GM18517 (cell line): ENCODE measurements around the gene ANO4.

Experiments used
- ATAC-seq: cut with Tn5 transposase; IDR thresholded peaks from one replicate; pipeline ENCODE4 v1.9.1; 2021; ENCODE audit warnings: mild to moderate bottlenecking, moderate library complexity; ENCODE audit not compliant: unreplicated experiment

ANO4 gene

DNA sequence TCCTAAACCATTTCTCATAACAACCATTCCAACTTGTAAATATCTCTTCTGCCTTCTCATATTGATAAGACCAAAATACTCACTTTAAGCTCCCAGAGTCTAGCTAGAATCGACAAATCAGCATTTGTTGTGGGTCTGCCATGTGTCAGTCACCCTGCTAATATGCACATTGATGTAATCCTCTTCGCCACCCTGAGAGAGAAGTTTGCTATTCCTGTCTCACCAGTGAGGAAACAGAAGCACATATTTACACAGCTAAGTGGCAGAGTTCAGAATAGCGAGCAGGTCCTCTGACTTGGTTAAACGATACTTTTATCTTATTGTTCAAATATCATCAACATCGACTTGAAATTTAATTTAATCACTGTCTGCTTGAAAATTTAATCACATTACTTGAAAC, 142.1 kb downstream of the ANO4 start:
- no peak for ATAC-seq

- ATAC-seq = no peak
Observed at GRCh38 chr12:100940503-100940902, 145.9 kb downstream of the ANO4 start.

GRCh38 chr12:100942984-100943749, 148.6 kb downstream of the ANO4 start:
- ATAC-seq = no peak

DNA sequence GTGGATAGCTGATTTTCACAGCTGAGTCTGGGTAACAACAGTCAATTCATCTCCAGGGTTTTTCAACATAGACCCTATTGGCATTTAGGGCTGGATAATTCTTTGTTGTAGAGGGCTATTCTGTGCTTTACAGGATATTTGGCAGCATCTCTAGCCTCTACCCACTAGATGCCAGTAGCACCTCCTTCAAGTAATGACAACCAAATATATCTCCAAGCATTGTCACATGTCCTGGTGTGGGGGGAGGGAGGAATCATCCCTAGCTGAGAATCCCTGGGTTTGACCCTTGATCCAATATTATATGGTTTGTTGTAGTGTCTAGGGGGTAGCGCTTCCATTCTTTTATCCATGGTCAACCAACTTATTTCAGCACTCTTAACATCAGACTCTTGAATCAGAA, 157.2 kb downstream of the ANO4 start:
- no peak for ATAC-seq

DNA sequence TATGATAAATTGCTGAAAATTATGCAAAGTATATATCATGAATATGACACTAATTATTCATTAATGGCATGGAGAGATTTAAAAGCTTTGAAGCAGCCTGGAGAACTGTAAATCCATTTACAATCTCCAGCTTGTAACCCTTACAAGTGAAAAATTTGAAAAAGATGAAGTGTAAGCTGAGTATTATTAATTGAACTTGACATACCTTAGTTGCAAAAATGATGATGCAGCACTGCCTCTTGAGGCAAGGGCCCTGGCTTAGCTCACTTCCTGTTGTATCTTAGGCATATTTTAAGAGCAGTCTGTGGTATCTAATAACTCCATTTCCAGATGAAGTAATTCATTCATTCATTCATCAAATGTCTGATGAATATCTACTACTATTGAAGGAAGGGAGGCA, 158.6 kb downstream of the ANO4 start:
- no peak for ATAC-seq

DNA sequence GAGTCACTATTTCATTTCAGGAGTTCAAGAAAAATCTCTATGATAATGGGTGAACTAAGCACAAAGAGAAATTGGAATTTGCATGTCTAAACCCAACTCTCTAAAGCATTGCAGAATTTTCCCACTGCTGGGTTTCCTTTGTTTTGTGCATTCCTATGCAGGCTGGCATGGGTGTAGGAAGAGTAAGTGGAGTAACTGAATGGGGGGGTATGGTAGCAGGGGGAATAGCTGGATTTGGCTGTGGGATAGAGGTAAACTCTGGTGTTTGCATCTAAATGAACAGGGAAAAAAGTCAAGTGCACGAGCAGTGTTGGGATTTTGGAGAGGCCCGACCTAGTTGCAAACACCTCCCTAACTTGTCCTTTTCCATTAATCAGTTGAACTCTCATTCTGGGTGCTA, 159.1 kb downstream of the ANO4 start:
- ATAC-seq = no peak

- no peak for ATAC-seq
Observed at GRCh38 chr12:100954118-100954517, 159.5 kb downstream of the ANO4 start.

DNA sequence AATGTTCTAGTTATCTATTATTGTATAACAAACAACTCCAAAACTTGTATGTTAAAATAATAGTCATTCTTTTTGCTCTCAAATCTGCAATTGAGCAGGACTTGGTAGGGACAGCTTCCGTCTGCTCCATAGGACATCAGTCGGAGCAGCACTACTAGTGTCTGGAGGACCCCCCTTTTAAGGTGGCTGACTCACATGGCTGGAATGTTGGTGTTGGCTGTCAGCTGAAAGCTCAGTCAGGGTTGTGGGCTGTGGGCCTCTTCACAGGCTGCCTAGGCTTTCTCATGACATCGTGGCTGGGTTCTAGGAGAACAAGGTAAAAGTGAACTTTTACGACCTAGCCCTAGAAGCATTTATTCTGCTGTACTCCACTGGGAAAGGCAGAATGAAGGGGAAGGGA, 160.6 kb downstream of the ANO4 start:
- ATAC-seq = no peak

DNA sequence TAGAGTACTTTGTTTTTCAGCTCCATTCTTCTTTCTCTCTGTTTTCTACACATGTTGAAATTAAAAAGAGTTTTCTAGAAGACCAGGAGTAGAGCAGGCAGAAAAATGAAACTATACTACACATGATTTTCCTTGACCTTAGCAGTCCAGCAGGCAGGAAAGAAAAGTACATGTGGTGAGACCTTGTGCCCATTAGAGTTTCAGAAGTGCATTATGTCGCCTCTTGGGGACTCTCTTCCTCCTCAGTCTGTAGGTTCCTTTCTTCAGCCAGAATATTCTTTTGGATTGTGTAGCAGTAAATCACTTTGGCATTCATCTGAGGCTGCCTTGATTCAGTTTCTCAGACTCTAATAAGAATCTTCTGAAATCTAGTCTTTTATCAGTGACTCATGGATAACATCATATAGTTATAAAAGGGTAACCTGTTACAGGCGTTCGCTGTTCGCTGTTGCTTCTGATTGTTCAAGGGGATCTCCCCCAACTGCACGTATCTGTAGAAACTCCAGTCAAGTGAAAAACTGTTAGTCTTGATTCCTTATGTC, 161.8 kb downstream of the ANO4 start:
- ATAC-seq = no peak

GRCh38 chr12:100959481-100959880, 164.9 kb downstream of the ANO4 start:
- ATAC-seq = no peak

- ATAC-seq = no peak
Observed at GRCh38 chr12:100962086-100962712, 167.6 kb downstream of the ANO4 start.

GRCh38 chr12:100963381-100963780, 168.8 kb downstream of the ANO4 start:
- ATAC-seq = no peak

DNA sequence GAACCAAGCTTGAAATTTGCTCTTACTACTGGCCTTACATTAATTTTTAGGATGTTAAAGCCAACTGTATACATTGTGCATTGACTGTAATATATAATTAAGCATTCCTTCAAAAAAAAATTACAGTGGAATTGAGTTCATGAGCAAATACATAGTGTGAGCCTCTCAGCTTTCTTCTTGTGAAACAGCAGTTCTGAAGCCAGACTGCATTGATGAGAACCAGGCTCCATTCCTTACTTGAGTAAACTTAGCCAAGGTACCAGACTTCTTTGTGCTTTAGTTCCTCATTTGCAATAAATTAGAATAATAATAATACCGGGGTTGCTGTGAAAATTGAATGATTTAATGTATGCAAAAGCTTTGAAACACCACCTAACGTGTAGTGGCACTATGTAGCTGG, 169.5 kb downstream of the ANO4 start:
- ATAC-seq = no peak

DNA sequence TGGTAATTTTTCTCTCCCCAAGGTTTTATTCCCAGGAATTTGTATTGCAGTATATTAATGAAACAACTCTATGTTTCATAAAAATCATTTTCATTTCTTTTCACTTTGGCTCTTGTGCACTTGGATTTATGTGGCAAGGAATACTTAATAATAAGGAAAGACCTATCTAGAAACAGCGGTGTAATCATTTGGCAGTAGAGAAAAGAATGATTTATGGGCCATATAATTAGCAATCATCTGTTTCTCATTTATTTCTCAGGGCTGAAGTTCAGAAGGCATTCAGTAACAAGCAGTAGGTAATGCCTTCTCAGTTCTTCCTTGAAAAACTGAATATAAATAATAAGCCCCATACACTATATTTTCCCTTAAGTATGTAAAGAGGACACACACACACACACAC, 172.6 kb downstream of the ANO4 start:
- ATAC-seq = no peak

- ATAC-seq = no peak
Observed at GRCh38 chr12:100970894-100971293, 176.3 kb downstream of the ANO4 start.

GRCh38 chr12:100972121-100972520, 177.5 kb downstream of the ANO4 start:
- no peak for ATAC-seq

DNA sequence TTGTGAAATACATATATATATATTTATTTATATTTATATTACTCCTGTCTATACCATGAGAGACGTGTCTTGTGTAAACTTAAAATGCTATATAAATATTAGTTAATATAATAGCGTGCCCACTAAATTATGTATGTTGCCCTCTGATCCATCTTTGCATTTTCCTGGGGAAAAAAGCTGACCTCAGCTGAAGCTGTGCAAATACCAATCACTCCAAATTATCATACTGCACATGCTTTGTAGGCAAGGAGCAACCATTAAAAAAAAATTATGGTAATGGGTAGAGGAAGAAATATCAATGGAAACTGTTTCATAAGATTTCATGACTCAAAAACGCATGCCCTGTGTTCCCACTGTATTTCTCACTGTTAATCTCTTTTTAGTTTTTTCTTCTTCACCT, 179.8 kb downstream of the ANO4 start:
- no peak for ATAC-seq

DNA sequence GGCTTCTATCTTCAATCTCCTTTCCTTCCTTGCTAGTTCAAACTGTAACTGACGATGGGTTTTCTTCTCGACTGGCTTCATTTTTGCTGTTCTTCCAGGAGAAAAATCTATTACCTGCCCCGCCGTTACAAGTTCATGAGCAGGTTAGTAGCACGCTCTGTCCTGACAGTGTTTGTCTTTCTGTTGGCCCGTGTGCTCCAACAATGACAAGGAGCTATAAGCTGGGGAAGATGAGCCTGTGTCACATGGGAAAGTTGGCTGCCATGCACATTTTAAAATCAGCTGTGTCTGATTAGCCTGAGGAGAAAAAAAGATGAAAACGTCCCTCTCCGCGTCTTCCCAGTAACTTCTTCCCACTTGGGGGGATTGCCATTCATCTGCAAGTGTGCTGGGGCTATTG, 180.2 kb downstream of the ANO4 start:
- no peak for ATAC-seq

GRCh38 chr12:100976735-100977134, 182.2 kb downstream of the ANO4 start:
- no peak for ATAC-seq

DNA sequence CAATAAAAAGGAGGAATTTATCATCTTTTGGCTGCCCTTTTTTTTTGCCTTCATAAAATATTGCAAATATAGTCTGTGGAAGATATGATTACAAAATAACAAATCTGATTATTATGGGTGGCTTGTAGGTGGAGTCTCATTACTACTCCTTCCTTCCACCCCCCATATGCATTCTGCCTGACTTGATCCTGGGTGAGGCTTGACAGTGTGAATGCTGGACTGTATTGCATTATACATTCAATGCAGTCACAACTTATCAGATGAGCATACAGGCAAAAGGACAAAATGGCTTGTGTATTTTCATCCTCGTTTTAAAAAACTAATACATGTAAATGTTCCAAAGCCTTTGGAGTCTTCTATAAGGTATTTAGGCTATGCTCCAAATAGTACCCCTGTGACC, 186.3 kb downstream of the ANO4 start:
- no peak for ATAC-seq

GRCh38 chr12:100982511-100983183, 188.1 kb downstream of the ANO4 start:
- no peak for ATAC-seq

GRCh38 chr12:100984796-100985195, 190.2 kb downstream of the ANO4 start:
- ATAC-seq = no peak
